ENCODE data around the gene DICER1.

Gene DICER1

GRCh38 chr14:95057147-95057546, 100.2 kb downstream of the DICER1 start:
- no peak for DNase-seq (ENCODE audit: low spot score)

- DNase-seq (ENCODE audit: low spot score), result no peak
Measured at GRCh38 chr14:95056476-95056875, 100.9 kb downstream of the DICER1 start.

- no peak for DNase-seq (ENCODE audit: low spot score)
Measured at GRCh38 chr14:95055318-95055717, 102.0 kb downstream of the DICER1 start.

GRCh38 chr14:95054346-95055280, 102.7 kb downstream of the DICER1 start:
- no peak for DNase-seq (ENCODE audit: low spot score)

- no peak for DNase-seq (ENCODE audit: low spot score)
Measured at GRCh38 chr14:95052016-95052585, 105.2 kb downstream of the DICER1 start.

GRCh38 chr14:95049952-95050351, 107.4 kb downstream of the DICER1 start:
- DNase-seq (ENCODE audit: low spot score), result no peak

- DNase-seq (ENCODE audit: low spot score), result no peak
Measured at GRCh38 chr14:95048771-95049312, 108.5 kb downstream of the DICER1 start.

- DNase-seq (ENCODE audit: low spot score), result no peak
Measured at GRCh38 chr14:95047754-95048153, 109.6 kb downstream of the DICER1 start.

GRCh38 chr14:95046711-95047681, 110.3 kb downstream of the DICER1 start:
- no peak for DNase-seq (ENCODE audit: low spot score)

- no peak for DNase-seq (ENCODE audit: low spot score)
Measured at GRCh38 chr14:95045836-95046430, 111.4 kb downstream of the DICER1 start.

- no peak for DNase-seq (ENCODE audit: low spot score)
Measured at GRCh38 chr14:95045106-95045701, 112.1 kb downstream of the DICER1 start.

GRCh38 chr14:95044463-95045105, 112.7 kb downstream of the DICER1 start:
- DNase-seq (ENCODE audit: low spot score), result no peak

- no peak for DNase-seq (ENCODE audit: low spot score)
Measured at GRCh38 chr14:95043732-95044462, 113.4 kb downstream of the DICER1 start.

- no peak for DNase-seq (ENCODE audit: low spot score)
Measured at GRCh38 chr14:95043314-95043713, 114.0 kb downstream of the DICER1 start.

- DNase-seq (ENCODE audit: low spot score), result no peak
Measured at GRCh38 chr14:95041477-95042020, 115.8 kb downstream of the DICER1 start.

- DNase-seq (ENCODE audit: low spot score), result no peak
Measured at GRCh38 chr14:95040708-95041476, 116.4 kb downstream of the DICER1 start.

- DNase-seq (ENCODE audit: low spot score), result no peak
Measured at GRCh38 chr14:95039993-95040348, 117.4 kb downstream of the DICER1 start.

GRCh38 chr14:95039259-95039992, 117.9 kb downstream of the DICER1 start:
- DNase-seq (ENCODE audit: low spot score), result no peak

Data from SW480 (cell line).